Thoracic aorta (tissue), 2 donors: ENCODE results near the gene CNTN1. TPM values are rescaled to one million over a fixed set of nuclear protein-coding genes. Genes with fewer than 3 reads are reported as not detected.

Experiments used
- ATAC-seq: fragments of 150-250 bp; one replicate; pipeline ENCODE4 v1.8.0; 2017; ENCODE audit warnings: low read depth; ENCODE audit not compliant: insufficient number of reproducible peaks, low FRiP score
- DNase-seq: peaks from one replicate; pipeline ENCODE4 v3.0.0-alpha.2; 2020; ENCODE audit warnings: low spot score
- H3K27ac ChIP-seq, 2 donors: fragments of 200-600 bp; sonication (generic); 1 replicate in 1 of 2; 2 replicates in 1 of 2; pipeline ENCODE4 v1.5.1; 2016; ENCODE audit warnings: mild to moderate bottlenecking in 2 of 2, moderate library complexity in 2 of 2
- H3K27me3 ChIP-seq: fragments of 200-600 bp; sonication (generic); replicated peaks from 2 replicates; pipeline ENCODE4 v1.6.0; 2016; ENCODE audit warnings: mild to moderate bottlenecking; ENCODE audit not compliant: insufficient read depth
- H3K36me3 ChIP-seq: fragments of 200-600 bp; sonication (generic); one replicate; pipeline ENCODE4 v1.5.1; 2016
- H3K4me1 ChIP-seq, 2 donors: fragments of 200-600 bp; sonication (generic); 1 replicate in 1 of 2; 2 replicates in 1 of 2; pipeline versions ENCODE4 v1.5.1 to v1.6.0; 2016; ENCODE audit warnings: low read depth in 2 of 2, mild to moderate bottlenecking in 1 of 2; ENCODE audit not compliant: control insufficient read depth in 1 of 2
- H3K4me3 ChIP-seq: fragments of 200-600 bp; sonication (generic); 2 replicates; pipeline ENCODE4 v1.5.1; 2016; ENCODE audit warnings: mild to moderate bottlenecking
- H3K9me3 ChIP-seq: fragments of 200-600 bp; sonication (generic); 2 replicates; pipeline ENCODE4 v1.5.1; 2016
- CTCF ChIP-seq: fragments of 200-600 bp; sonication (generic); IDR thresholded peaks from one replicate; pipeline ENCODE4 v1.5.1; 2019; ENCODE audit warnings: antibody characterized with exemption
- total RNA-seq, 2 donors: library from RNA; depleted of rRNA; stranded (reverse); fragments of >200 nt; gene quantifications; one replicate each; pipeline versions ENCODE4 v1.1.0 to v1.2.3, GENCODE V29; 2016

The CNTN1 gene
- total RNA-seq, 2 donors from 2014 or later, result 16.1 to 42.8 TPM

- Histone ChIP-seq H3K4me1 (no peaks in the 10 kb centered on the region), H3K4me3 (no peak overlapping the region), H3K27ac (no peak overlapping the region), H3K9me3 (no peaks in the 10 kb centered on the region), H3K36me3 (no peaks in the 10 kb centered on the region), H3K27me3 (no peaks in the 10 kb centered on the region)
- no peak for DNase-seq
- ATAC-seq, result no peak
- TF ChIP-seq CTCF, result no peak
Observed at GRCh38 chr12:40831916-40832315, 139.7 kb downstream of the CNTN1 start.

- Histone ChIP-seq H3K4me1 (no peaks in the 10 kb centered on the region), H3K27me3 (no peaks in the 10 kb centered on the region), H3K27ac (no peak overlapping the region), H3K9me3 (no peaks in the 10 kb centered on the region), H3K36me3 (no peaks in the 10 kb centered on the region), H3K4me3 (no peak overlapping the region)
- TF ChIP-seq CTCF, result no peak
- ATAC-seq, result no peak
- DNase-seq, result no peak
Observed at GRCh38 chr12:40832668-40833067, 140.4 kb downstream of the CNTN1 start.

- no peaks in the 10 kb centered on the region for H3K4me1 ChIP-seq
- no peaks in the 10 kb centered on the region for H3K27me3 ChIP-seq
- no peak overlapping the region for H3K27ac ChIP-seq
- DNase-seq, result no peak
- H3K36me3 ChIP-seq, result no peaks in the 10 kb centered on the region
- TF ChIP-seq CTCF, result no peak
- ATAC-seq, result no peak
- no peak overlapping the region for H3K4me3 ChIP-seq
- no peaks in the 10 kb centered on the region for H3K9me3 ChIP-seq
Observed at GRCh38 chr12:40833818-40834217, 141.6 kb downstream of the CNTN1 start.

- TF ChIP-seq CTCF, result no peak
- Histone ChIP-seq H3K27ac (no peak overlapping the region), H3K9me3 (no peaks in the 10 kb centered on the region), H3K4me3 (no peak overlapping the region), H3K36me3 (no peaks in the 10 kb centered on the region), H3K4me1 (no peaks in the 10 kb centered on the region), H3K27me3 (no peaks in the 10 kb centered on the region)
- no peak for DNase-seq
- ATAC-seq, result no peak
Observed at GRCh38 chr12:40834321-40834720, 142.1 kb downstream of the CNTN1 start.

GRCh38 chr12:40837891-40838429 lies 145.7 kb downstream of the CNTN1 start:
- no peak for TF ChIP-seq CTCF
- no peaks in the 10 kb centered on the region for H3K27me3 ChIP-seq
- H3K9me3 ChIP-seq, result no peaks in the 10 kb centered on the region
- no peak for DNase-seq
- H3K4me3 ChIP-seq, result no peak overlapping the region
- ATAC-seq, result no peak
- no peak overlapping the region for H3K27ac ChIP-seq
- no peaks in the 10 kb centered on the region for H3K4me1 ChIP-seq
- no peaks in the 10 kb centered on the region for H3K36me3 ChIP-seq
